ENCODE measurements around the gene SLC16A8.
A peak's percentile ranks its signal among the peaks of the same experiment; 100 is the strongest.

Gene SLC16A8

DNA sequence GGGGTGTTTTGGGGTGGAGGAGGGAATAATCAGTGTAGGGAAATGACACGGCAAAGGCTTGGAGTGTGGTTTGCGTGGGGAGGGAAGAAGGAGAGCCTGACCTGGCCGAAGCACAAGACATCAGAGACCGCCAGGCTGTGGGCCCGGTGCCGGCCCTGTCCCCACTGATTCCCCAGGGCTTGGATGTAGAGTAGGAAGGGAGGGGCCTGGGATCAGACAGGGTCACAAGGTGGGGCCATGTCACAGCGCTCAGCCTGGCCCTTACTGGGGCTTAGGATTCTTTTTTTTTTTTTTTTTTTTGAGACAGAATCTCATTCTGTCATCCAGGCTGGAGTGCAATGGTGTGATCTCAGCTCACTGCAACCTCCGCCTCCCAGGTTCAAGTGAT is 17.0 kb downstream of the SLC16A8 start:
- DNase-seq (ENCODE audit: low read depth, low spot score): no peak
- no peak for TF ChIP-seq EZH2 (IDR thresholded peaks at IDR 0.05)
- no peak for TF ChIP-seq FOXP2 (optimal IDR thresholded peaks at IDR 0.05; ENCODE audit: control extremely low read depth, extremely low read length, insufficient read depth)
- no peak for TF ChIP-seq POLR2AphosphoS5 (IDR thresholded peaks at IDR 0.05; ENCODE audit: borderline replicate concordance, low read depth, low read length)
- no peak overlapping the region for H3K27ac ChIP-seq
- peaks cover 5% of the 10 kb centered on the region; the same call in 1 of the 2 replicates for H3K36me3 ChIP-seq (ENCODE audit: insufficient read depth, low read length)
- no peak overlapping the region for H3K4me3 ChIP-seq
- no peak overlapping the region for H3K9ac ChIP-seq (ENCODE audit: insufficient read length)
- no peaks in the 10 kb centered on the region for H3K9me3 ChIP-seq (ENCODE audit: low read depth, low read length)

DNA sequence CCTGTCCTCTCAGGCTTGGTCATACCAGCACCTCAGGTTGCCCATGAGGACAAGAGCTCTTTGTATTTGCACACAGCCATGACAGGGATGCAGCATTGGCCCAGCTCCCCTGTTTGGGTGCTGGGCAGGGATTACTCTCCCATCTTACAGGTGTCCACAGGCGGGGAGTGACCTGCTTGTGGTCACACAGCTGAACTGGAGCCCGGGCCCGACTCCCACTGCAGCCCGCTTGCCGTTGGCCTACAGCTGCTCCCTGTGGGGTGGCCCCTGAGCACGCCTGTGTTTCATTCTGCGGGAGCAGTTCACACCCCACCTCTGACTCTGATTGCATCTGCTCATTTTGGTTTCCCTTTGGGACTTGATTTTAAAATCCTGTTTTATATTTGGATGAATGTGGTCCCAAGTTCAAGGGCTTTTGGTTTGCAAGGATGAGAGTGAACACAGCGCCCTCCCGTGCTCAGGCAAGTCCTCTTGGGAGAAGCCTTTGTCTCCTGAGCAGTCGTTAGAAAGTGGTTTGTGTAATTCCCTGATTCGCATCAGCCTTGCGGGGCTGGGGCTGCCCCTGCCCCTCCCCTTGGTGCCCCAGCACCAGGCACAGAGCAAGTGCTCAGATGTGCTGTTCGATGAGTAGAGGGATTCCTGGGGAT is 17.5 kb downstream of the SLC16A8 start:
- TF ChIP-seq EZH2 (IDR thresholded peaks at IDR 0.05) (no peak), POLR2AphosphoS5 (IDR thresholded peaks at IDR 0.05; ENCODE audit: borderline replicate concordance, low read depth, low read length) (no peak), FOXP2 (optimal IDR thresholded peaks at IDR 0.05; ENCODE audit: control extremely low read depth, extremely low read length, insufficient read depth) (no peak)
- Histone ChIP-seq H3K27ac (no peak overlapping the region), H3K9me3 (ENCODE audit: low read depth, low read length) (no peaks in the 10 kb centered on the region), H3K4me3 (no peak overlapping the region), H3K9ac (ENCODE audit: insufficient read length) (no peak overlapping the region), H3K36me3 (ENCODE audit: insufficient read depth, low read length) (peaks cover 5% of the 10 kb centered on the region; the same call in 1 of the 2 replicates)
- no peak for DNase-seq (ENCODE audit: low read depth, low spot score)

DNA sequence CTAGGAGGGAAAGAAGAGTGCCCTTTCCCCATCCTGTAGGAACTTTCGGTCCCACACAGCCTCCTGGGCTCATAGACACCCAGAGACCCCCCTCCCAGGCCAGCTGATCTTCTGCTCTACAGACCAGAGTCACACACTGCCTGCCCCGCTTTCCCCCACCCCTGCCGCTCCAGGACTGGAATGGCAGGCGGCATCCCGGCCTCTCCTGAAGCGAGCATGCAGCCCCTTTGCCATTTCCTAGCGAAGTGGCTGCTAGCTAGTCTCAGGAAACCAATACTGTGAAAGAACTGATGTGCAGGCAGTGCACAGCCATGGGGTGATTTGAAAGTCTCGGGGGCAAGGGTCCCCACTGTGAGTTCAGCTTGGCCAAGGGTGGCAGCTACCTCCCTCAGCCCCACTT is 18.4 kb downstream of the SLC16A8 start:
- H3K36me3 ChIP-seq (ENCODE audit: insufficient read depth, low read length): peaks cover 5% of the 10 kb centered on the region; the same call in 1 of the 2 replicates
- no peak overlapping the region for H3K4me3 ChIP-seq
- no peak for TF ChIP-seq POLR2AphosphoS5 (IDR thresholded peaks at IDR 0.05; ENCODE audit: borderline replicate concordance, low read depth, low read length)
- no peak for TF ChIP-seq EZH2 (IDR thresholded peaks at IDR 0.05)
- no peak for TF ChIP-seq FOXP2 (optimal IDR thresholded peaks at IDR 0.05; ENCODE audit: control extremely low read depth, extremely low read length, insufficient read depth)
- no peak for DNase-seq (ENCODE audit: low read depth, low spot score)
- no peak overlapping the region for H3K27ac ChIP-seq
- H3K9ac ChIP-seq (ENCODE audit: insufficient read length): no peak overlapping the region
- H3K9me3 ChIP-seq (ENCODE audit: low read depth, low read length): no peaks in the 10 kb centered on the region

DNA sequence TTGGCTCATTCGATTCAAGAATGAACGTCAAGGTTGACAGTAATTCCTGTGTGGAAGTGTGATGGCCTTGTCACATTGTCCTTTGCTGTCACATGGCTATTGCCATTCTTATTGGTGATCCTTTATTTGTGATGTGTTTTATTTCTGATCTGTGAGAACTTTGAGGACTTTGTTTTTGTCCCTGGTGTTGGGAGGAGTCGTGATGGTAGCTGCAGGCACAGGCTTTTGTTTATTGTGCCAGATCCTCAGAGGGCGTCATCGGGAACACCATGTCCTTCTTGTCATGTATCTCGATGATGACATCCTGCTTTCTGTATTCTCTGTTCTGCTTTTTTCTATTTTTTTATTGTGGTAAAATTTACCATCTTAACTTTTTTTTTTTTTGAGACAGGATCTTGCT is 21.2 kb downstream of the SLC16A8 start:
- no peak overlapping the region for H3K9ac ChIP-seq (ENCODE audit: insufficient read length)
- DNase-seq (ENCODE audit: low read depth, low spot score): no peak
- H3K36me3 ChIP-seq (ENCODE audit: insufficient read depth, low read length): peaks cover 7% of the 10 kb centered on the region; the same call in 1 of the 2 replicates

DNA sequence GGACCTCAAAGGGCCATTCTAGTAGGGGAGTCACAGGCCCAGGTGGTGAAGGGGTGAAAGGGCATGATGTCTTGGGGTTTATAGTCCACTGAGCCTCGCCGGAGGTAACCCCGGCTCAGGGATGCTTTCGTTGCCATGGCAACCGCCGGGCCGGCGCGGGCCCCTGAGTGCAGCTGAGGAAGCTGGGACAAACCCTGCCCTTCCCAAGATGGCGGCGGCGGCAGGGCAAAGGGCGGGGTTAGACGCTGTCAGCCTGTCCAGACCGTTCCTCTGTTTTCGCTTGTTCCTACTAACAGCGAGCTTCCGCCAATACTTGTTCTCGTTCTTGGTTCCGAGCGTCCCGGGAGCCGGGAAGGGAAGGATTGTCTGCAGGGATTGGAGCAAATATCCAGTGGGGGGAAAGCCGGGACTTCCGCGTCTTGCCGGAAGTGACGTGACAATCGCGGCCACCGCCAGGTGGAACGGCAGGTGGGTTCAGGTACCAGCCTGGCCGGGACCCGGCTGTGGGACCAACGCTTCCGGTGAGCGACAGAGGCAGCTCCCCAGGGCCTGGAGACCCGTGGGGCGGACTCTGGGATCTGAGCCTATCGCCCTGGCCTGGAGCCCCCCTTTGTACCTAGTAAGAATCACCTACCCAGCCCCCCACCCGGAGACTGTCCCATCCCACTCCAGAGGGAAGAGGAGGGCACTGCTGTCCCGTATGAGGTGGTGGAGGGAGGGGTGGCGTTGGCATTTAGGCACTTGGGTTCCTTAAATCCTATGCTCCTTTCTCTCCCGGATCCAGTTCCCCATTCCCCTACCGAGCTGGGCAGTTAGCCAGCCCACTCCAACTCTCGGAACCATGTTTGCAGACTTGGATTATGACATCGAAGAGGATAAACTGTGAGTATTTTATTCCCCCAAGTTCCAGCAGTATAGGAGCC is 26.8 kb downstream of the SLC16A8 start, which contains the start of gene PICK1:
TSS of gene PICK1 (plus strand) at position 436 of the 923 bp plus-strand sequence. CDS start at position 842, 406 bp downstream.
- Histone ChIP-seq H3K36me3 (ENCODE audit: insufficient read depth, low read length) (0 out of 2 replicates have a peak, but pooled peaks cover 3% of the 10 kb centered on the region), H3K4me3 (peak within 1 kb of the TSS; percentile 76), H3K9me3 (ENCODE audit: low read depth, low read length) (no peaks in the 10 kb centered on the region), H3K9ac (ENCODE audit: insufficient read length) (peak within 1 kb of the TSS; percentile 80), H3K27ac (peak within 1 kb of the TSS; percentile 84; the same call in 1 of the 2 replicates)
- no peak for TF ChIP-seq POLR2AphosphoS5 (IDR thresholded peaks at IDR 0.05; ENCODE audit: borderline replicate concordance, low read depth, low read length)
- TF ChIP-seq EZH2 (IDR thresholded peaks at IDR 0.05): no peak
- peak; percentile 43 for TF ChIP-seq FOXP2 (optimal IDR thresholded peaks at IDR 0.05; ENCODE audit: control extremely low read depth, extremely low read length, insufficient read depth)
- DNase-seq (ENCODE audit: low read depth, low spot score): peak; percentile 40

More for the DNA sequence above, 21.2 kb downstream of the SLC16A8 start:
- TF ChIP-seq POLR2AphosphoS5 (IDR thresholded peaks at IDR 0.05; ENCODE audit: borderline replicate concordance, low read depth, low read length) (no peak), EZH2 (IDR thresholded peaks at IDR 0.05) (no peak), FOXP2 (optimal IDR thresholded peaks at IDR 0.05; ENCODE audit: control extremely low read depth, extremely low read length, insufficient read depth) (no peak)
- Histone ChIP-seq H3K27ac (no peak overlapping the region), H3K4me3 (no peak overlapping the region), H3K9me3 (ENCODE audit: low read depth, low read length) (no peaks in the 10 kb centered on the region)

DNA sequence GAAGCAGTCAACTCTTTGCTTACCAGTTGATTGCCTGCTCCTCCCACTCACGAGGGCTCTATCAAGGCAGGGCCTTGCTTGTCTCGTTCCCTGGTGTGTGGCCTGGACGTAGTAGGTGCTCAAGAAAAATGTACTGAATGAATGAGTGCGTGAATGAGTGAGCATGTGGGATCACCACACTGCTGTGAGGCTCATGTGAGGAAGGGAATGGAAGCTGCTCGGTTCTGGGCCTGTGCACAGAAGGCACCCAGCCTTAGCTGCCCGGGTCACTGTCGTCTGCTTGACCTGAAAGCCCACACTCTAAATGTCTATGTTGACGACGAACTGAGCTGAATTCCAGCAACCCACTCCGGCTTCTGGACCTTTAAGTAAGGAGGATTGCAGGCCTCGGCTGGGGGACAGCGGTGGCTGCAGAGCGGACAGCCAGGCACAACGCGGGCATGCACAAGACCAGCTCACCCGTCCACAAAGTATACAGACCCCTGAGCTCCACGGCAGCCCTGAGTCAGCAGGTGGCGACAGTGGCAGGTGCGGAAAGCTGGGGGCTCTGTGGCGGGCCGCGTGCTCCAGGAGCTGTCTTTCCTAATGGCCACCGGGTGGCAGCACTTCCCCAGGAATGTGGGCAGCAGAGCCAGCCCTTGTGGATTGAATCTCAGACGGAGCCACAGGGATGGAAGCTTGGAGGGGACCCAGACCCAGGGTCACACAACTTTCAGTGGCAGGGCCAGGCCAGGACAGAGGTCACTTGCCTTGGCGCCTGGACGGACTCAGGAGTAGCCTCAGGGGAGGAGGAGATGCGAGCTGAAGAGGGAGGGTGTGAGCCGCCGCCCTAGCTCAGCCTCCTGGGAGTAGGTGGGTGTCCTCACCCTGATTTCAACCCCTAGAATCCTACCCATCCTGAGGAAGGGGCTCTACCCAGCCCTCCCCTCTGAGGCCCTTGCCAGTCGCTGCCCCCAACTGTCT is 31.8 kb downstream of the SLC16A8 start:
- DNase-seq (ENCODE audit: low read depth, low spot score): peak; percentile 44
- no peaks in the 10 kb centered on the region for H3K9me3 ChIP-seq (ENCODE audit: low read depth, low read length)

DNA sequence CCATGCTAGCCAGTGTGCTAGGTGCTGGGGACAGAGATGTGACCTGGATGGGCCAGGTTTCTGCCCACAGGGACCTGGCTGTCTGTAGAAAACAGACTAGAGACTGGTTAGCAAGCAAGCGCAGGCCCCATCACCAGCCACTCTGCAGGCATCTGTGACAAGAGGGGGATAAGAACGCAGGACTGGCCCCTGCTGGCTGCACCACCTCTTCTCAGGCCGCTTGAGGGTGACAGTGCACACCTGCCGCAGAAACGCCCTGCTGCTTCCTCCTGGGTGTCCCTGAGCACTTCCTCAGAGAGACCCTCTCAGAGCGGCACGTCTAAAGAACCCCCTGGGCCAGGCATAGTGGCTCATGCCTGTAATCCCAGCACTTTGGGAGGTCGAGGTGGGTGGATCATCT is 32.7 kb downstream of the SLC16A8 start:
- no peak for TF ChIP-seq FOXP2 (optimal IDR thresholded peaks at IDR 0.05; ENCODE audit: control extremely low read depth, extremely low read length, insufficient read depth)
- TF ChIP-seq POLR2AphosphoS5 (IDR thresholded peaks at IDR 0.05; ENCODE audit: borderline replicate concordance, low read depth, low read length): no peak
- TF ChIP-seq EZH2 (IDR thresholded peaks at IDR 0.05): no peak

More for the DNA sequence above, 31.8 kb downstream of the SLC16A8 start:
- H3K4me3 ChIP-seq: no peak overlapping the region
- H3K36me3 ChIP-seq (ENCODE audit: insufficient read depth, low read length): no peaks in the 10 kb centered on the region
- H3K27ac ChIP-seq: no peak overlapping the region
- TF ChIP-seq POLR2AphosphoS5 (IDR thresholded peaks at IDR 0.05; ENCODE audit: borderline replicate concordance, low read depth, low read length) (no peak), EZH2 (IDR thresholded peaks at IDR 0.05) (no peak), FOXP2 (optimal IDR thresholded peaks at IDR 0.05; ENCODE audit: control extremely low read depth, extremely low read length, insufficient read depth) (no peak)
- no peak overlapping the region for H3K9ac ChIP-seq (ENCODE audit: insufficient read length)

More for the DNA sequence above, 32.7 kb downstream of the SLC16A8 start:
- Histone ChIP-seq H3K9me3 (ENCODE audit: low read depth, low read length) (no peaks in the 10 kb centered on the region), H3K9ac (ENCODE audit: insufficient read length) (no peak overlapping the region), H3K36me3 (ENCODE audit: insufficient read depth, low read length) (no peaks in the 10 kb centered on the region), H3K27ac (no peak overlapping the region), H3K4me3 (no peak overlapping the region)
- DNase-seq (ENCODE audit: low read depth, low spot score): no peak
